Left ventricle myocardium inferior (tissue), 1 donor: ENCODE measurements around the gene ATL2. TPM values are rescaled to one million over a fixed set of nuclear protein-coding genes. Genes with fewer than 3 reads are reported as not detected.

Experiments used
- DNase-seq: peaks from one replicate; pipeline ENCODE4 v3.0.0-alpha.2; 2020
- H3K27ac ChIP-seq: fragments of 200-600 bp; replicated peaks from 2 replicates; pipeline ENCODE4 v1.8.0; 2021
- H3K27me3 ChIP-seq: fragments of 200-600 bp; 2 replicates; pipeline ENCODE4 v1.8.0; 2021; ENCODE audit warnings: low read depth
- H3K36me3 ChIP-seq: fragments of 200-600 bp; 2 replicates; pipeline ENCODE4 v1.8.0; 2021
- H3K4me1 ChIP-seq: fragments of 200-600 bp; 2 replicates; pipeline ENCODE4 v1.8.0; 2021
- H3K4me3 ChIP-seq: fragments of 200-600 bp; 2 replicates; pipeline ENCODE4 v1.8.0; 2021; ENCODE audit warnings: mild to moderate bottlenecking, moderate library complexity
- H3K9me3 ChIP-seq: fragments of 200-600 bp; replicated peaks from 2 replicates; pipeline ENCODE4 v1.8.0; 2021
- intact Hi-C: fragments of 100-400 bp; cut with micrococcal nuclease; formaldehyde crosslinking; loops from one replicate; pipeline ENCODE4 v1.11.0; 2022
- total RNA-seq: library from RNA; stranded (reverse); fragmentation: NEBNext Ultra II Directional; extraction: Animal tissue kit (Norgen Biotek cat#: 25700); gene quantifications from one replicate; pipeline ENCODE4 v1.2.1, GENCODE V29; 2021
- TF ChIP-seq, protein P1 (sequence below): fragments of 200-600 bp; IDR thresholded peaks from 2 replicates; pipeline ENCODE4 v1.8.0; 2021; ENCODE audit warnings: antibody characterized with exemption, mild to moderate bottlenecking, borderline replicate concordance
- donor health status: DM: no; HTN: yes; CAD: no; lungs with severe emphysema.

Gene ATL2
- total RNA-seq, 1 donor from 2014 or later, result 28.4 TPM

DNA sequence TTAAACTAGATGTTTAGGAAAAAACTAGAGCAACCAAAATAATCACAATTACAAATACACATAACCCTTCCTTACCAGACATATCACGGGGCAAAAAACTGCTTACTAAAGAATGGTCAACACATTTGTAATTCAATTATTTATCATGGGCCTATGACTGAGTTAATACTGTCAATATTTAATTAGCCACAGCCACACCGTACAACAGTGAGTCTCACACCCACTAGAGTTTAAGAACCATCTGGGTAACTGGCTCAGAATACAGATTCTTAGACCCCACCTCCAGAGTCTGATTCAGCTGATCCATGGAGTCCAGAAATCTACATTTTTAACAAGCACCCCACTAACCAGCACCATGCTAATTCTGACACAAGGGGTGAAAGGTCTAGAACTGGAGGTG is 14.8 kb downstream of the ATL2 start:
- H3K9me3 ChIP-seq, result no peaks in the 10 kb centered on the region
- TF ChIP-seq, protein P1, sequence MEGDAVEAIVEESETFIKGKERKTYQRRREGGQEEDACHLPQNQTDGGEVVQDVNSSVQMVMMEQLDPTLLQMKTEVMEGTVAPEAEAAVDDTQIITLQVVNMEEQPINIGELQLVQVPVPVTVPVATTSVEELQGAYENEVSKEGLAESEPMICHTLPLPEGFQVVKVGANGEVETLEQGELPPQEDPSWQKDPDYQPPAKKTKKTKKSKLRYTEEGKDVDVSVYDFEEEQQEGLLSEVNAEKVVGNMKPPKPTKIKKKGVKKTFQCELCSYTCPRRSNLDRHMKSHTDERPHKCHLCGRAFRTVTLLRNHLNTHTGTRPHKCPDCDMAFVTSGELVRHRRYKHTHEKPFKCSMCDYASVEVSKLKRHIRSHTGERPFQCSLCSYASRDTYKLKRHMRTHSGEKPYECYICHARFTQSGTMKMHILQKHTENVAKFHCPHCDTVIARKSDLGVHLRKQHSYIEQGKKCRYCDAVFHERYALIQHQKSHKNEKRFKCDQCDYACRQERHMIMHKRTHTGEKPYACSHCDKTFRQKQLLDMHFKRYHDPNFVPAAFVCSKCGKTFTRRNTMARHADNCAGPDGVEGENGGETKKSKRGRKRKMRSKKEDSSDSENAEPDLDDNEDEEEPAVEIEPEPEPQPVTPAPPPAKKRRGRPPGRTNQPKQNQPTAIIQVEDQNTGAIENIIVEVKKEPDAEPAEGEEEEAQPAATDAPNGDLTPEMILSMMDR, result no peak
- H3K4me3 ChIP-seq, result no peak overlapping the region
- H3K36me3 ChIP-seq, result peaks cover 6% of the 10 kb centered on the region
- H3K27me3 ChIP-seq, result no peaks in the 10 kb centered on the region
- peaks cover 52% of the 10 kb centered on the region for H3K4me1 ChIP-seq
- DNase-seq, result no peak
- intact Hi-C loops, result no loop called here
- H3K27ac ChIP-seq, result no peak overlapping the region

DNA sequence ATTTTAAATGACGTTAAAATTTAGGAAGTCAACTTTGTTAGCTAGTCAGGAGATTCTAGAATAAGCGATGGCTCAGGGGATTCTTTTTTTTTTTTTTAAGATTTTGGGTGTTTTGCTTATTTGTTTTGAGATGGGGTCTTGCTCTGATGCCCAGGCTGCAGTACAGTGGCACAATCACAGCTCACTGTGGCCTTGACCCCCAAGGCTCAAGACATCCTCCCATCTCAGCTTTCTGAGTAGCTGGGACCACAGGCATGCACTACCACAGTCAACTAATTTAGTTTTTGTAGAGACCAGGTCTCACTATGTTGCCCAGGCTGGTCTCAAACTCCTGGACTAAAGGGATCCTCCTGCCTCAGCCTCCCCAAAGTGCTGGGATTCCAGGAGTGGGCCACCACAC is 16.9 kb downstream of the ATL2 start:
- Histone ChIP-seq H3K36me3 (peaks cover 7% of the 10 kb centered on the region), H3K9me3 (no peaks in the 10 kb centered on the region), H3K27ac (no peak overlapping the region), H3K27me3 (no peaks in the 10 kb centered on the region), H3K4me1 (peaks cover 31% of the 10 kb centered on the region), H3K4me3 (no peak overlapping the region)
- DNase-seq, result no peak
- TF ChIP-seq, protein P1, result no peak
- intact Hi-C loops, result no loop called here

DNA sequence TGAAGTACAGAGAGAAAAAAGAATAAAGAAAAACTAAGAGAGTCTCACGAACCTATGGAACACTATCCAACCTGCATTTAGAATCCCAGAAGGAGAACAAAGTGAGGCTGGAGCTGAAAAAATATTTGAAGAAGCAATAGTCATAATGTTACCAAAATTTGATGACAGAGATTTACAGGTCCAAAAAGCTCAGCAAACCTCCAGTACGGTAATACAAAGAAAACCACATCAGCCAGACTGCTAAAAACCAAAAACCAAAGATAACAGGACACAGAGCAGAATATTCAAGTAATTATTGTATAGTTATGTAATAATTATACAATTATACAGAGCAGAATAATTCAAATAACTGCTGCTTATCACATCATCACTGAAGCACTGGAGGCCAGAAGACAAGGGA is 23.7 kb downstream of the ATL2 start:
- TF ChIP-seq, protein P1, result no peak
- H3K4me1 ChIP-seq, result peaks cover 19% of the 10 kb centered on the region

DNA sequence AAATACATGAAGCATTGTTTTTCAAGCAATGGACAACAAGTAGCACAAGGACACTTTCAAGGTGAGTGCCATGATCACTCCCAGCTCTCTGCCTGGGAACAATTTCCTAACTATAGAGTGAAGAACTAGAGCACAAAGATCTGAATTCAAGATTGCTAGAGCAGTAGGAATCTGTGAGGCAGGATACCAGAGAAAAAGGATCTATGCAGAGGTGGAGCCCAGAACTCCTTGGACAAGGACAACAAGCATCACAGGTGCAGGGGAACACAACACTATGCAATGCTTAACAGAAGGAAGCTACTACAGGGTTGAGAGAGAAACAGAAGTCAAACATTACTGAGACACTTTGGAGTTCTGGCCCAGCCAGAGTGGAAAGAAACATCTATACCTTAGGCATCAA is 24.7 kb downstream of the ATL2 start:
- TF ChIP-seq, protein P1, result no peak
- H3K36me3 ChIP-seq, result peaks cover 6% of the 10 kb centered on the region
- no peak overlapping the region for H3K4me3 ChIP-seq
- H3K27me3 ChIP-seq, result no peaks in the 10 kb centered on the region
- H3K27ac ChIP-seq, result no peak overlapping the region
- H3K9me3 ChIP-seq, result no peaks in the 10 kb centered on the region
- no peak for DNase-seq
- intact Hi-C loops, result no loop called here
- peaks cover 25% of the 10 kb centered on the region for H3K4me1 ChIP-seq

More for the DNA sequence above, 23.7 kb downstream of the ATL2 start:
- Histone ChIP-seq H3K4me3 (no peak overlapping the region), H3K27me3 (no peaks in the 10 kb centered on the region), H3K9me3 (no peaks in the 10 kb centered on the region), H3K27ac (no peak overlapping the region), H3K36me3 (peaks cover 12% of the 10 kb centered on the region)
- intact Hi-C loops, result no loop called here
- no peak for DNase-seq

DNA sequence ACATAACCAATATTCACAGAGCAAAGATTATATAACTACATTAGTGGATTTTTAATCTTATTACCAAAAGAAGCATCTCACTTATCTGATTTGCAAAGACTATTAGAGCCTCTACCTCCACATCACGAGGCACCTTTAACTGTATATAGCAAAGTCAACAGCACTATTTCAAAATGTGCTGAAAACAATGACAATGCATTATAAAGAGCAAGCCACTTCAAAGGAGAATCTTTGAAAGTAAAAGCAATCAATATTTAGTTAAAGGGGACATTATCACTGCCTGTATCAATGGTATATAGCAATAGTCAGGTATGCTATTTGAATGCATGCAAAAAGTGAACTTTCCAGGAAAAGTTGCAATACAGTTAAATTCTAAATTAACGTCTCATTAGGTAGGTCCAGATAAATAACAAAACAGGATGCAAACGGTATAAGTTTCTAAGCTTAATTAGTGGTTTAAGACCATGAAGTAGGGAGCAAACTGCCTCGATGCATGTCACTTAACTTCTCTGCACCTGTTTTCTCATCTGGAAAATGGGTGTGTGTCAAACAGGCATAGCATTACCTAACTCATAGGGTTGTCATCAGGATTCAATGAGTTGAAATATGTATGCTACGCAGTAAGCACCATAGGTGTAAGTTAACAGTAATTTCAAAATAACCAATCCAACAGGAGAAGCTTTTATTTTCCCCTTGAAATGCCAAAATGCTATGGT is 31.6 kb downstream of the ATL2 start:
- H3K27ac ChIP-seq, result no peak overlapping the region
- peaks cover 13% of the 10 kb centered on the region for H3K4me1 ChIP-seq
- H3K36me3 ChIP-seq, result peaks cover 31% of the 10 kb centered on the region
- no peak for DNase-seq
- H3K9me3 ChIP-seq, result no peaks in the 10 kb centered on the region
- H3K4me3 ChIP-seq, result no peak overlapping the region
- intact Hi-C loops, result no loop called here
- no peaks in the 10 kb centered on the region for H3K27me3 ChIP-seq
- TF ChIP-seq, protein P1, result no peak
